Measurements from ENCODE around the gene ANGPTL4.
"Not testable (repeated sequence)": the region's sequence is repeated elsewhere in the genome, so short reads cannot be mapped to it uniquely, and the experiment has no call there.

GRCh38 chr19:8375766-8376165, 11.8 kb downstream of the ANGPTL4 start:
- not testable (repeated sequence) for TF ChIP-seq POLR2A, CTCF, POLR2AphosphoS5, EP300 (IDR thresholded peaks at IDR 0.05)

All from gastroesophageal sphincter (tissue), 3 donors.